GM20000 (cell line): ENCODE measurements around the gene SLC6A4.

Source experiments
- DNase-seq: peaks from one replicate; pipeline ENCODE4 v3.0.0; 2012; ENCODE audit warnings: low spot score
- CTCF ChIP-seq: IDR thresholded peaks from 2 replicates; pipeline ENCODE4 v1.5.1; 2012; ENCODE audit warnings: mild to moderate bottlenecking, control low read depth; ENCODE audit errors: extremely low read depth, missing control alignments

The SLC6A4 gene

GRCh38 chr17:30248786-30249185 is 13.3 kb upstream of the SLC6A4 start:
- no peak for TF ChIP-seq CTCF
- DNase-seq = no peak

- no peak for TF ChIP-seq CTCF
These were observed 11.0 kb upstream of the SLC6A4 start for GRCh38 chr17:30246460-30246859.

GRCh38 chr17:30244853-30245385 is 9.4 kb upstream of the SLC6A4 start:
- DNase-seq = no peak

More at GRCh38 chr17:30246460-30246859, 11.0 kb upstream of the SLC6A4 start:
- no peak for DNase-seq

GRCh38 chr17:30243568-30243967 is 8.1 kb upstream of the SLC6A4 start:
- DNase-seq = no peak
- TF ChIP-seq CTCF = no peak

More at GRCh38 chr17:30244853-30245385, 9.4 kb upstream of the SLC6A4 start:
- no peak for TF ChIP-seq CTCF

GRCh38 chr17:30243002-30243401 is 7.5 kb upstream of the SLC6A4 start:
- no peak for DNase-seq
- TF ChIP-seq CTCF = no peak

GRCh38 chr17:30241051-30241450 is 5.6 kb upstream of the SLC6A4 start:
- no peak for TF ChIP-seq CTCF
- DNase-seq = no peak

- TF ChIP-seq CTCF = no peak
These were observed 4.7 kb upstream of the SLC6A4 start for GRCh38 chr17:30240177-30240576.

More at GRCh38 chr17:30240177-30240576, 4.7 kb upstream of the SLC6A4 start:
- no peak for DNase-seq
